ENCODE data around the gene PRKCA.

PRKCA gene

DNA sequence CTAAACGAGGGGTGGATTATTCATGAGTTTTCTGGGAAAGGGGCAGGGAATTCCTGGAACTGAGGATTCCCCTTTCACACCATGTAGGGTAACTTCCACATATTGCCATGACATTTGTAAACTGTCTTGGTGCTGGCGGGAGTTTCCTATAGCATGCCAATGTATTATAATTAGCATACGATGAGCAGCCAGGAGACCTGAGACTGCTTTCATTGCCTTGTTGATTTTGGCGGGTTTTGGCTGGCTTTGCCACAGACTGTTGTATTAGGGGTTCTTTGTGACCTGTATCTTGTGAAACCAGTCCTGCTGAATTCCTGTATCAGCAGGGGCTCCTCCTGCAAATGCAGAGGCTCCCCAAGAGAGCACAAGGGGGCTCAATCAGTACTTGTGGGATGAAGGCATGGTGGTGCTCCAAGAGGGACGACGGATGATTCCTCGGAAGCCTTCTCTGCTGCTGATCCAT lies 428.1 kb downstream of the PRKCA start:
- no peak for ATAC-seq
- TF ChIP-seq, protein P1, sequence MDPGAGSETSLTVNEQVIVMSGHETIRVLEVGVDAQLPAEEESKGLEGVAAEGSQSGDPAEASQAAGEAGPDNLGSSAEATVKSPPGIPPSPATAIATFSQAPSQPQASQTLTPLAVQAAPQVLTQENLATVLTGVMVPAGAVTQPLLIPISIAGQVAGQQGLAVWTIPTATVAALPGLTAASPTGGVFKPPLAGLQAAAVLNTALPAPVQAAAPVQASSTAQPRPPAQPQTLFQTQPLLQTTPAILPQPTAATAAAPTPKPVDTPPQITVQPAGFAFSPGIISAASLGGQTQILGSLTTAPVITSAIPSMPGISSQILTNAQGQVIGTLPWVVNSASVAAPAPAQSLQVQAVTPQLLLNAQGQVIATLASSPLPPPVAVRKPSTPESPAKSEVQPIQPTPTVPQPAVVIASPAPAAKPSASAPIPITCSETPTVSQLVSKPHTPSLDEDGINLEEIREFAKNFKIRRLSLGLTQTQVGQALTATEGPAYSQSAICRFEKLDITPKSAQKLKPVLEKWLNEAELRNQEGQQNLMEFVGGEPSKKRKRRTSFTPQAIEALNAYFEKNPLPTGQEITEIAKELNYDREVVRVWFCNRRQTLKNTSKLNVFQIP (CRISPR knock-in tag; IDR thresholded peaks at IDR 0.05; ENCODE audit: borderline replicate concordance, low read depth): no peak
- TF ChIP-seq CSDC2 (CRISPR knock-in tag; IDR thresholded peaks at IDR 0.05) (no peak), PPARA (CRISPR knock-in tag; IDR thresholded peaks at IDR 0.05; ENCODE audit: borderline replicate concordance) (no peak), SNAI2 (CRISPR knock-in tag; IDR thresholded peaks at IDR 0.05) (no peak), ZC3H10 (CRISPR knock-in tag; IDR thresholded peaks at IDR 0.05) (no peak), TCF4 (CRISPR knock-in tag; IDR thresholded peaks at IDR 0.05; ENCODE audit: borderline replicate concordance) (no peak), ZNF565 (CRISPR knock-in tag; conservative IDR thresholded peaks at IDR 0.05; ENCODE audit: low read depth) (no peak), ZFP3 (CRISPR knock-in tag; IDR thresholded peaks at IDR 0.05) (no peak), TOX (CRISPR knock-in tag; IDR thresholded peaks at IDR 0.05; ENCODE audit: borderline replicate concordance) (no peak)
- TF ChIP-seq, protein P2, sequence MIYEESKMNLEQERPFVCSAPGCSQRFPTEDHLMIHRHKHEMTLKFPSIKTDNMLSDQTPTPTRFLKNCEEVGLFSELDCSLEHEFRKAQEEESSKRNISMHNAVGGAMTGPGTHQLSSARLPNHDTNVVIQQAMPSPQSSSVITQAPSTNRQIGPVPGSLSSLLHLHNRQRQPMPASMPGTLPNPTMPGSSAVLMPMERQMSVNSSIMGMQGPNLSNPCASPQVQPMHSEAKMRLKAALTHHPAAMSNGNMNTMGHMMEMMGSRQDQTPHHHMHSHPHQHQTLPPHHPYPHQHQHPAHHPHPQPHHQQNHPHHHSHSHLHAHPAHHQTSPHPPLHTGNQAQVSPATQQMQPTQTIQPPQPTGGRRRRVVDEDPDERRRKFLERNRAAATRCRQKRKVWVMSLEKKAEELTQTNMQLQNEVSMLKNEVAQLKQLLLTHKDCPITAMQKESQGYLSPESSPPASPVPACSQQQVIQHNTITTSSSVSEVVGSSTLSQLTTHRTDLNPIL (CRISPR knock-in tag; IDR thresholded peaks at IDR 0.05; ENCODE audit: low read depth): no peak

GRCh38 chr17:66733759-66734158 lies 431.3 kb downstream of the PRKCA start:
- TF ChIP-seq ESRRG (CRISPR knock-in tag; IDR thresholded peaks at IDR 0.05): no peak
- TF ChIP-seq TCF4 (CRISPR knock-in tag; IDR thresholded peaks at IDR 0.05; ENCODE audit: borderline replicate concordance): no peak
- no peak for TF ChIP-seq ZFP30 (CRISPR knock-in tag; IDR thresholded peaks at IDR 0.05)
- no peak for TF ChIP-seq OSR1 (CRISPR knock-in tag; IDR thresholded peaks at IDR 0.05)
- no peak for TF ChIP-seq ZNF70 (CRISPR knock-in tag; IDR thresholded peaks at IDR 0.05)
- no peak for TF ChIP-seq CSDC2 (CRISPR knock-in tag; IDR thresholded peaks at IDR 0.05)
- TF ChIP-seq ZFP3 (CRISPR knock-in tag; IDR thresholded peaks at IDR 0.05): no peak
- TF ChIP-seq, protein P1 (CRISPR knock-in tag; IDR thresholded peaks at IDR 0.05; ENCODE audit: borderline replicate concordance, low read depth): no peak
- TF ChIP-seq GLIS3 (CRISPR knock-in tag; IDR thresholded peaks at IDR 0.05): no peak
- no peak for TF ChIP-seq SNAI2 (CRISPR knock-in tag; IDR thresholded peaks at IDR 0.05)
- TF ChIP-seq, protein P2 (CRISPR knock-in tag; IDR thresholded peaks at IDR 0.05; ENCODE audit: low read depth): no peak
- TF ChIP-seq ZNF8 (CRISPR knock-in tag; IDR thresholded peaks at IDR 0.05): no peak
- TF ChIP-seq RARB (CRISPR knock-in tag; IDR thresholded peaks at IDR 0.05): no peak
- no peak for TF ChIP-seq PPARA (CRISPR knock-in tag; IDR thresholded peaks at IDR 0.05; ENCODE audit: borderline replicate concordance)
- TF ChIP-seq TSHZ2 (CRISPR knock-in tag; IDR thresholded peaks at IDR 0.05): no peak
- no peak for TF ChIP-seq TOX (CRISPR knock-in tag; IDR thresholded peaks at IDR 0.05; ENCODE audit: borderline replicate concordance)
- no peak for ATAC-seq

DNA sequence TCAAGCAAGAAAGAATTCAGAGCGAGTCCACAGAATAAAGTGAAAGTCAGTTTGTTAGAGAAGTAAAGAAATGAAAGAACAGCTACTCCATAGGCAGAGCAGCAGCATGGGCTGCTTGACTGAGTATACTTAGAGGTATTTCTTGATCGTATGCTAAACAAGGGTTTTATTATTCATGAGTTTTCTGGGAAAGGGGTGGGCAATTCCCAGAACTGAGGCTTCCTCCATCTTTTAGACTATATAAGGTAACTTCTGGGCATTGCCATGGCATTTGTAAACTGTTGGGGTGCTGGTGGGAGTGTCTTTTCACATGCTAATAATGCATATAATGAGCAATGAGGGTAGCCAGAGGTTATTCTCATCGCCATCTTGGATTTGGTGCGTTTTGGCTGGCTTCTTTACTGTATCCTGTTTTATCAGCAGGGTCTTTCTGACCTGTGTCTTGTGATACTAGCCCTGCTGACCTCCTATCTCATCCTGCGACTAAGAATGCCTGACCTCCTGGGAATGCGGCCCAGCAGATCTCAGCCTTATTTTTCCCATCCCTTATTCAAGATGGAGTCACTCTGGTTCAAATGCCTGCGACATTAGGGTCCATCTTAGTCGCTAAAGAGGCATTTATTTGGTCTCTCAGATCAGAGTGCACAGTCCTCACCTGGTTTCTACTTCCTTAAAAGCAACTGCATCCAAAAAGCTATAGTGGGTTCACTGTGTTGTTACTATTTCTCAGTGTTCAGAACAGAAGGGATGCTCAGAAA lies 432.0 kb downstream of the PRKCA start:
- no peak for ATAC-seq
- TF ChIP-seq BACH2 (CRISPR knock-in tag; IDR thresholded peaks at IDR 0.05; ENCODE audit: borderline replicate concordance) (no peak), RARB (CRISPR knock-in tag; IDR thresholded peaks at IDR 0.05) (no peak), GLIS3 (CRISPR knock-in tag; IDR thresholded peaks at IDR 0.05) (no peak), PATZ1 (CRISPR knock-in tag; IDR thresholded peaks at IDR 0.05; ENCODE audit: borderline replicate concordance) (no peak), TCF4 (CRISPR knock-in tag; IDR thresholded peaks at IDR 0.05; ENCODE audit: borderline replicate concordance) (no peak), ARNTL (CRISPR knock-in tag; IDR thresholded peaks at IDR 0.05; ENCODE audit: borderline replicate concordance, low read depth) (no peak), ZNF8 (CRISPR knock-in tag; IDR thresholded peaks at IDR 0.05) (no peak), ZFP30 (CRISPR knock-in tag; IDR thresholded peaks at IDR 0.05) (no peak), ESRRG (CRISPR knock-in tag; IDR thresholded peaks at IDR 0.05) (no peak), CSDC2 (CRISPR knock-in tag; IDR thresholded peaks at IDR 0.05) (no peak), ZC3H10 (CRISPR knock-in tag; IDR thresholded peaks at IDR 0.05) (no peak), ISL1 (CRISPR knock-in tag; IDR thresholded peaks at IDR 0.05) (no peak)
- TF ChIP-seq, protein P1 (CRISPR knock-in tag; IDR thresholded peaks at IDR 0.05; ENCODE audit: borderline replicate concordance, low read depth): no peak
